K562 (cell line): ENCODE data around the gene RASD2. TPM values are rescaled to one million over a fixed set of nuclear protein-coding genes. Genes with fewer than 3 reads are reported as not detected.
A peak's percentile ranks its signal among the peaks of the same experiment; 100 is the strongest.

Experiments
- AFF4 ChIP-seq: sonication (generic); formaldehyde crosslinking; IDR thresholded peaks from 2 replicates; pipeline ENCODE4 v1.8.0; 2023; ENCODE audit warnings: mild to moderate bottlenecking, missing genetic modification reagents
- ATF1 ChIP-seq, 2 experiments: fragments of 450-650 bp in 1 of 2; IDR thresholded peaks; 2 replicates each; pipeline ENCODE4 v1.6.1; 2016; ENCODE audit warnings: missing compliant biosample characterization in 1 of 2, missing genetic modification characterization in 1 of 2
- MLLT1 ChIP-seq, 2 experiments: fragments of 450-650 bp; IDR thresholded peaks; 2 replicates each; pipeline ENCODE4 v1.6.1; 2016
- REST ChIP-seq, 2 experiments: fragments of 450-650 bp; formaldehyde crosslinking in 1 of 2; IDR thresholded peaks; 2 replicates each; pipeline versions ENCODE4 v1.4.0 to v1.6.1; 2014 to 2020; ENCODE audit warnings: mild to moderate bottlenecking in 2 of 2, borderline replicate concordance in 1 of 2, low read depth in 1 of 2
- ZKSCAN8 ChIP-seq: fragments of 200-800 bp; sonication (Bioruptor generic); IDR thresholded peaks from 2 replicates; pipeline ENCODE4 v1.6.1; 2016; ENCODE audit warnings: missing genetic modification characterization, missing compliant biosample characterization
- ZNF586 ChIP-seq: fragments of 450-650 bp; formaldehyde crosslinking; conservative IDR thresholded peaks from 2 replicates; pipeline ENCODE4 v1.4.0; 2020; ENCODE audit warnings: mild to moderate bottlenecking, moderate library complexity
- polyA plus RNA-seq, 8 experiments: library from polyadenylated mRNA; depleted of rRNA in 4 of 8; stranded (reverse) in 5 of 8; unstranded in 3 of 8; fragments of >200 nt; fragmentation: Nextera tagmentation in 2 of 8; fragmentation: Illumina TruSeq in 1 of 8; extraction: Ambion mirVana in 2 of 8; extraction: Trizol in 1 of 8; gene quantifications; 2 replicates each; pipeline versions ENCODE4 v1.2.1 to v1.2.3, GENCODE V29; 2011 to 2014; ENCODE audit warnings: inconsistent platforms in 1 of 8, missing spikeins in 1 of 8
- total RNA-seq, 7 experiments: library from RNA; depleted of rRNA in 6 of 7; stranded (reverse); fragments of >200 nt in 6 of 7; fragmentation: Illumina TruSeq in 2 of 7; extraction: Trizol in 2 of 7; gene quantifications; 2 replicates each; pipeline versions ENCODE4 v1.2.1 to v1.2.3, GENCODE V29; 2011 to 2021; ENCODE audit warnings: low replicate concordance in 1 of 7

The RASD2 gene
- total and polyA plus RNA-seq, 9 of the 15 experiments (the other 6 are each of a cell fraction or from before 2014, with no cell fraction given): 0.05 TPM; not detected in 8

GRCh38 chr22:35582861-35583670 lies 42.4 kb downstream of the RASD2 start (continued):
- no peak for TF ChIP-seq AFF4 (CRISPR knock-in tag)
- no peak for TF ChIP-seq MLLT1 (IDR thresholded peaks at IDR 0.05)
- peak; percentile 73 for TF ChIP-seq REST (IDR thresholded peaks at IDR 0.05; ENCODE audit: borderline replicate concordance)
- no peak for TF ChIP-seq REST (CRISPR knock-in tag; IDR thresholded peaks at IDR 0.05; ENCODE audit: low read depth)
- TF ChIP-seq ZKSCAN8 (CRISPR knock-in tag): no peak
- TF ChIP-seq ZNF586 (CRISPR knock-in tag): no peak
- no peak for TF ChIP-seq ATF1 (CRISPR knock-in tag; IDR thresholded peaks at IDR 0.05)
- no peak for TF ChIP-seq ATF1 (tag; IDR thresholded peaks at IDR 0.05)
